ENCODE measurements around the gene SCAPER. TPM values are rescaled to one million over a fixed set of nuclear protein-coding genes. Genes with fewer than 3 reads are reported as not detected.

The SCAPER gene
- total RNA-seq, 1 experiment from 2014 or later: 7.4 TPM

DNA sequence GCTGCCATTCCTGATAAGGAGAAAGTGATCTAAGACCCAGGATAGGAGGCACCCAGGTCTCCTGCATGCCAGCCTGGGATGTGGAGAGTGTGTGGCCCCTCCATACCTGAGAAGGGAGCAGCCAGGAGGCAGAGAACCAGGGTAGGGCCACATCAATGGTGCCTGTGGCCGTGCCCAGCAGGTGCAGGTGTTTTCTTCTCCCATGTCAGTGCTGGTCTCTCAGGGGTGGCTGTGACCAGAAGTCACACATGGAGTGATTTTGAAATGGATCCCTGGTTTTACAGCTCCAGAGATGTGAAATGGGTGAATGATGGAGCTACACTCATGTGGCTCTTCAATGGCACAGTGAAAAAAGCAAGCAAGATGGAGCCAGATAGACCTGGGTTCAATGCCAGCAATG lies 571.8 kb downstream of the SCAPER start:
- H2AFZ ChIP-seq (ENCODE audit: low read length): no peak overlapping the region

More for the DNA sequence above, 571.8 kb downstream of the SCAPER start:
- H3K4ac ChIP-seq (ENCODE audit: low read depth, low read length): no peak overlapping the region
- no peak overlapping the region for H3K27ac ChIP-seq (ENCODE audit: insufficient read length, low read depth, low read length)
- no peaks in the 10 kb centered on the region for H3K9me3 ChIP-seq (ENCODE audit: control insufficient read depth, low read depth, low read length)
- no peaks in the 10 kb centered on the region; the same call in 1 of the 2 replicates for H3K4me1 ChIP-seq (ENCODE audit: insufficient read depth, low read length)
- H2BK5ac ChIP-seq (ENCODE audit: insufficient read length, low read length): no peak overlapping the region
- no peak for DNase-seq
- H3K4me1 Mint-ChIP-seq: peaks cover 28 to 34% of the 10 kb centered on the region in 2 experiments
- no peak overlapping the region for H3K4me3 Mint-ChIP-seq
- no peak overlapping the region for H4K5ac ChIP-seq (ENCODE audit: insufficient read length, low read depth, low read length)
- no peak overlapping the region for H3K14ac ChIP-seq (ENCODE audit: insufficient read depth, low read length)
- H3K27me3 Mint-ChIP-seq (ENCODE audit: low read depth): peaks cover 71% of the 10 kb centered on the region
- H3K36me3 Mint-ChIP-seq (ENCODE audit: insufficient read depth in 1 of 3, low read depth in 3 of 3): no peaks in the 10 kb centered on the region; a peak in 1 of 7 replicates
- H3K27me3 ChIP-seq (ENCODE audit: insufficient read depth, low read length): peaks cover 16% of the 10 kb centered on the region
- no peak overlapping the region for H3K9ac ChIP-seq (ENCODE audit: extremely low read depth, insufficient read length, low read length)
- peaks cover 14% of the 10 kb centered on the region for H3K23me2 ChIP-seq (ENCODE audit: insufficient read length, low read depth, low read length, poor library complexity, severe bottlenecking)
- H3K27ac Mint-ChIP-seq: no peak overlapping the region
- no peak overlapping the region for H3T11ph ChIP-seq (ENCODE audit: low read length)
- no peak overlapping the region for H2BK12ac ChIP-seq (ENCODE audit: insufficient read length, low read depth, low read length)
- TF ChIP-seq, protein P1, sequence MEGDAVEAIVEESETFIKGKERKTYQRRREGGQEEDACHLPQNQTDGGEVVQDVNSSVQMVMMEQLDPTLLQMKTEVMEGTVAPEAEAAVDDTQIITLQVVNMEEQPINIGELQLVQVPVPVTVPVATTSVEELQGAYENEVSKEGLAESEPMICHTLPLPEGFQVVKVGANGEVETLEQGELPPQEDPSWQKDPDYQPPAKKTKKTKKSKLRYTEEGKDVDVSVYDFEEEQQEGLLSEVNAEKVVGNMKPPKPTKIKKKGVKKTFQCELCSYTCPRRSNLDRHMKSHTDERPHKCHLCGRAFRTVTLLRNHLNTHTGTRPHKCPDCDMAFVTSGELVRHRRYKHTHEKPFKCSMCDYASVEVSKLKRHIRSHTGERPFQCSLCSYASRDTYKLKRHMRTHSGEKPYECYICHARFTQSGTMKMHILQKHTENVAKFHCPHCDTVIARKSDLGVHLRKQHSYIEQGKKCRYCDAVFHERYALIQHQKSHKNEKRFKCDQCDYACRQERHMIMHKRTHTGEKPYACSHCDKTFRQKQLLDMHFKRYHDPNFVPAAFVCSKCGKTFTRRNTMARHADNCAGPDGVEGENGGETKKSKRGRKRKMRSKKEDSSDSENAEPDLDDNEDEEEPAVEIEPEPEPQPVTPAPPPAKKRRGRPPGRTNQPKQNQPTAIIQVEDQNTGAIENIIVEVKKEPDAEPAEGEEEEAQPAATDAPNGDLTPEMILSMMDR (conservative IDR thresholded peaks at IDR 0.05): no peak
- H3K4me2 ChIP-seq (ENCODE audit: insufficient read depth, insufficient read length, low read length): no peak overlapping the region
- H2BK15ac ChIP-seq (ENCODE audit: low read depth, low read length): no peak overlapping the region
- H3K79me2 ChIP-seq (ENCODE audit: insufficient read depth, low read length): no peaks in the 10 kb centered on the region
- H3K18ac ChIP-seq (ENCODE audit: insufficient read length, low read depth, low read length): no peak overlapping the region
- H4K20me1 ChIP-seq (ENCODE audit: control insufficient read depth, insufficient read depth, insufficient read length): no peaks in the 10 kb centered on the region
- H2AK5ac ChIP-seq (ENCODE audit: insufficient read length, low read length): no peak overlapping the region
- H3K79me1 ChIP-seq (ENCODE audit: insufficient read depth, low read depth, low read length, poor library complexity, severe bottlenecking): no peaks in the 10 kb centered on the region
- WGBS (ENCODE audit: extremely low coverage, insufficient read length, low lambda C conversion rate): no CpG with 5 or more reads among the region's 1 CpG
- H2BK20ac ChIP-seq (ENCODE audit: low read depth, low read length, poor library complexity, severe bottlenecking): no peak overlapping the region
- no peak overlapping the region for H4K91ac ChIP-seq (ENCODE audit: insufficient read length, low read depth, low read length)
- no peak overlapping the region for H4K8ac ChIP-seq (replicated peaks; ENCODE audit: insufficient read length, low read depth, low read length)
- no peak overlapping the region for H2BK120ac ChIP-seq (ENCODE audit: low read depth, low read length, poor library complexity, severe bottlenecking)
- peaks cover 0 to 15% of the 10 kb centered on the region in 2 experiments; a peak in 3 of 5 replicates for H3K9me3 Mint-ChIP-seq
- no peak overlapping the region for H3K56ac ChIP-seq (ENCODE audit: insufficient read length, low read depth, low read length)
- no peak overlapping the region for H3K23ac ChIP-seq (ENCODE audit: insufficient read length, low read depth, low read length)

Data from H9 (cell line).